GM12878 (cell line): ENCODE results near the gene STXBP5. TPM values are rescaled to one million over a fixed set of nuclear protein-coding genes. Genes with fewer than 3 reads are reported as not detected.

Source experiments
- ATAC-seq: fragments of 200-7000 bp; cut with Tn5 transposase; 3 replicates; pipeline ENCODE4 v1.9.1; 2020; ENCODE audit warnings: mild to moderate bottlenecking, moderate library complexity
- BruUV-seq: library from RNA; stranded (reverse); fragments of 400-500 nt; replicated peaks from 2 replicates; lab custom pipeline; 2021; lab: Mats Ljungman, UMichigan
- CTCF ChIA-PET: fragments of 300-600 bp; sonication (Branson Sonifier 250); formaldehyde crosslinking; extraction: SDS; loops from one replicate; lab custom pipeline; 2021; ENCODE audit warnings: inconsistent platforms; lab: Yijun Ruan, JAX
- POLR2A ChIA-PET: fragments of 350-600 bp; formaldehyde crosslinking; extraction: SDS; loops from one replicate; lab custom pipeline; 2021; ENCODE audit warnings: inconsistent platforms; lab: Charles Lee
- RAD21 ChIA-PET: fragments of 300-600 bp; sonication (Branson Sonifier 250); formaldehyde crosslinking; loops from one replicate; lab custom pipeline; 2023; ENCODE audit warnings: antibody characterized with exemption; ENCODE audit not compliant: unreplicated experiment; lab: Charles Lee
- SMC1A ChIA-PET: fragments of 300-600 bp; sonication (Branson Sonifier 250); formaldehyde crosslinking; loops from one replicate; lab custom pipeline; 2023; ENCODE audit not compliant: unreplicated experiment, uncharacterized antibody; lab: Charles Lee
- DNase-seq: peaks from one replicate; pipeline ENCODE4 v3.0.0-alpha.2; 2011; ENCODE audit warnings: low read depth, low spot score
- FAIRE-seq: peaks from 3 replicates; lab custom pipeline; 2011; peaks lifted over from hg19 to GRCh38; lab: Jason Lieb, UNC
- H2AFZ ChIP-seq: 2 replicates; pipeline ENCODE4 v1.6.0; 2011; ENCODE audit warnings: low read depth, low read length, control low read depth; ENCODE audit not compliant: control insufficient read depth
- H3K27ac ChIP-seq: 2 replicates; pipeline ENCODE4 v1.5.1; 2011; ENCODE audit warnings: control low read depth; ENCODE audit not compliant: control insufficient read depth, insufficient read depth
- H3K27me3 ChIP-seq, 2 experiments: replicated peaks in 1 of 2; 2 replicates each; pipeline versions ENCODE4 v1.6.0 to v1.6.1; 2011; ENCODE audit warnings: low read length in 1 of 2; ENCODE audit not compliant: control insufficient read depth in 2 of 2, insufficient read depth in 2 of 2
- H3K36me3 ChIP-seq, 2 experiments: 2 replicates each; pipeline ENCODE4 v1.5.1; 2011; ENCODE audit warnings: low read length in 1 of 2; ENCODE audit not compliant: control insufficient read depth in 2 of 2, insufficient read depth in 2 of 2
- H3K4me1 ChIP-seq: 2 replicates; pipeline ENCODE4 v1.6.1; 2011; ENCODE audit warnings: mild to moderate bottlenecking, low read length, moderate library complexity, mixed read lengths; ENCODE audit not compliant: control insufficient read depth, insufficient read depth
- H3K4me2 ChIP-seq: 2 replicates; pipeline ENCODE4 v1.6.0; 2011; ENCODE audit warnings: control low read depth; ENCODE audit not compliant: control insufficient read depth, insufficient read depth
- H3K4me3 ChIP-seq: fragments of 200-600 bp; sonication (generic); 2 replicates; pipeline ENCODE4 v1.5.1; 2016
- H3K79me2 ChIP-seq: 2 replicates; pipeline ENCODE4 v1.6.0; 2011; ENCODE audit warnings: low read length; ENCODE audit not compliant: control insufficient read depth, insufficient read depth
- H3K9ac ChIP-seq: 2 replicates; pipeline ENCODE4 v1.8.0; 2011; ENCODE audit warnings: low read length, control low read depth, mixed read lengths; ENCODE audit not compliant: control insufficient read depth, insufficient read depth
- H3K9me3 ChIP-seq: replicated peaks from 3 replicates; pipeline ENCODE4 v1.5.1; 2011; ENCODE audit warnings: mild to moderate bottlenecking, low read length; ENCODE audit not compliant: control insufficient read depth, insufficient read depth
- H4K20me1 ChIP-seq: 2 replicates; pipeline ENCODE4 v1.6.0; 2011; ENCODE audit not compliant: control insufficient read depth, insufficient read depth
- ATF3 ChIP-seq: IDR thresholded peaks from 2 replicates; pipeline ENCODE4 v1.6.1; 2011; ENCODE audit warnings: low read depth, mild to moderate bottlenecking, low read length, moderate library complexity, borderline replicate concordance; ENCODE audit errors: extremely low read depth
- CREB1 ChIP-seq: IDR thresholded peaks from 2 replicates; pipeline ENCODE4 v1.6.1; 2012; ENCODE audit warnings: low read depth, mild to moderate bottlenecking, inconsistent platforms
- KDM1A ChIP-seq: fragments of 200-600 bp; sonication (generic); IDR thresholded peaks from 2 replicates; pipeline ENCODE4 v1.6.1; 2016; ENCODE audit warnings: borderline replicate concordance
- MAX ChIP-seq: IDR thresholded peaks from 2 replicates; pipeline ENCODE4 v1.6.1; 2012; ENCODE audit warnings: low read depth, low read length, improper control_type of control experiment
- MEF2A ChIP-seq: IDR thresholded peaks from 2 replicates; pipeline ENCODE4 v1.6.1; 2011; ENCODE audit warnings: low read depth, mild to moderate bottlenecking, low read length, moderate library complexity; ENCODE audit not compliant: insufficient read depth
- MYC ChIP-seq: IDR thresholded peaks from 2 replicates; pipeline ENCODE4 v1.6.1; 2011; ENCODE audit warnings: mild to moderate bottlenecking, low read length, moderate library complexity, inconsistent platforms; ENCODE audit not compliant: insufficient read depth, insufficient replicate concordance, insufficient read length, severe bottlenecking
- NFYB ChIP-seq: IDR thresholded peaks from 2 replicates; pipeline ENCODE4 v1.6.1; 2011; ENCODE audit warnings: low read depth, mild to moderate bottlenecking, low read length, improper control_type of control experiment, moderate library complexity; ENCODE audit not compliant: insufficient read depth
- PAX5 ChIP-seq: IDR thresholded peaks from 2 replicates; pipeline ENCODE4 v1.6.1; 2011; ENCODE audit warnings: low read depth, low read length, borderline replicate concordance
- RAD51 ChIP-seq: fragments of 450-650 bp; IDR thresholded peaks from 2 replicates; pipeline ENCODE4 v1.6.1; 2016; ENCODE audit warnings: moderate library complexity, mild to moderate bottlenecking, inconsistent platforms
- SMARCA5 ChIP-seq: fragments of 450-650 bp; IDR thresholded peaks from 2 replicates; pipeline ENCODE4 v1.6.1; 2017; ENCODE audit warnings: mild to moderate bottlenecking
- WGBS: methylation state at CpG from one replicate; pipeline ENCODE4 v1.1.6; 2016; ENCODE audit warnings: low lambda C conversion rate; ENCODE audit not compliant: insufficient replicate concordance, insufficient coverage; ENCODE audit errors: missing lambda C conversion rate; 5-methylcytosine and 5-hydroxymethylcytosine counted together
- in situ Hi-C: fragments of 300-500 bp; cut with MboI; formaldehyde crosslinking; loops from 9 replicates; pipeline ENCODE4 v1.14.3; 2018; ENCODE audit warnings: mixed read lengths
- intact Hi-C: fragments of 100-400 bp; cut with micrococcal nuclease; formaldehyde crosslinking; loops from one replicate; pipeline ENCODE4 v1.14.2; 2022; ENCODE audit not compliant: unreplicated experiment
- polyA plus RNA-seq, 11 experiments: library from polyadenylated mRNA; depleted of rRNA in 4 of 11; unstranded in 6 of 11; stranded (reverse) in 5 of 11; fragments of >200 nt; fragmentation: Nextera tagmentation in 4 of 11; fragmentation: Illumina TruSeq in 1 of 11; extraction: Ambion mirVana in 4 of 11; extraction: Trizol in 1 of 11; gene quantifications; 1 replicate in 1 of 11; 2 replicates in 10 of 11; pipeline versions ENCODE4 v1.2.1 to v1.2.3, GENCODE V29; 2011 to 2016; ENCODE audit warnings: inconsistent platforms in 2 of 11, missing spikeins in 2 of 11, low read depth in 1 of 11
- total RNA-seq, 4 experiments: library from RNA; depleted of rRNA in 3 of 4; stranded (reverse); fragments of >200 nt in 3 of 4; fragmentation: Illumina TruSeq in 1 of 4; extraction: Trizol in 1 of 4; gene quantifications; 2 replicates each; pipeline versions ENCODE4 v1.2.1 to v1.2.3, GENCODE V29; 2013 to 2021

The STXBP5 gene
- total and polyA plus RNA-seq, 10 of the 15 experiments (the other 5 are each of a cell fraction or from before 2014, with no cell fraction given): 1.4 to 13.2 (median 8.4) TPM

- SMC1A ChIA-PET: no interaction called here
- WGBS: 93% methylated on average over 1 of the region's 1 CpG
- Histone ChIP-seq H2AFZ (no peak overlapping the region), H3K4me2 (no peak overlapping the region), H3K79me2 (no peaks in the 10 kb centered on the region), H4K20me1 (no peaks in the 10 kb centered on the region), H3K27me3 (no peaks in the 10 kb centered on the region), H3K27ac (no peak overlapping the region), H3K4me3 (no peak overlapping the region), H3K36me3 (peaks cover 0 to 5% of the 10 kb centered on the region in 2 experiments; a peak in 2 of 4 replicates), H3K9ac (no peak overlapping the region), H3K4me1 (no peaks in the 10 kb centered on the region), H3K9me3 (peaks cover 13% of the 10 kb centered on the region; the same call in 2 of the 3 replicates)
- intact Hi-C loops: no loop called here
- no peak for FAIRE-seq
- in situ Hi-C loops: no loop called here
- DNase-seq: no peak
- RAD21 ChIA-PET: no interaction called here
- ATAC-seq: no peak
- TF ChIP-seq PAX5: no peak
- TF ChIP-seq MAX: no peak
- TF ChIP-seq CREB1: no peak
- TF ChIP-seq SMARCA5: no peak
- no peak for TF ChIP-seq ATF3
- TF ChIP-seq RAD51: no peak
- no peak for TF ChIP-seq MYC
- TF ChIP-seq KDM1A: no peak
- TF ChIP-seq NFYB: no peak
- TF ChIP-seq MEF2A: no peak
- CTCF ChIA-PET: no interaction called here
- no TSS peak for BruUV-seq
- POLR2A ChIA-PET: no interaction called here
These were observed 96.9 kb downstream of the STXBP5 start for GRCh38 chr6:147301070-147301469.
